Coronary artery (tissue), 2 donors: ENCODE measurements around the gene CCDC28A.

Source experiments
- DNase-seq: peaks from one replicate; pipeline ENCODE4 v3.0.0-alpha.2; 2017; ENCODE audit warnings: low spot score
- H3K27ac ChIP-seq, 2 donors: fragments of 200-600 bp; sonication (generic); one replicate each; pipeline ENCODE4 v1.5.1; 2016 to 2019
- H3K4me3 ChIP-seq: fragments of 200-600 bp; sonication (generic); 2 replicates; pipeline ENCODE4 v1.5.1; 2016; ENCODE audit warnings: mild to moderate bottlenecking, moderate library complexity
- TF ChIP-seq, protein P1 (sequence below): fragments of 200-600 bp; sonication (generic); IDR thresholded peaks from one replicate; pipeline ENCODE4 v1.5.1; 2019; ENCODE audit warnings: antibody characterized with exemption

CCDC28A gene

DNA sequence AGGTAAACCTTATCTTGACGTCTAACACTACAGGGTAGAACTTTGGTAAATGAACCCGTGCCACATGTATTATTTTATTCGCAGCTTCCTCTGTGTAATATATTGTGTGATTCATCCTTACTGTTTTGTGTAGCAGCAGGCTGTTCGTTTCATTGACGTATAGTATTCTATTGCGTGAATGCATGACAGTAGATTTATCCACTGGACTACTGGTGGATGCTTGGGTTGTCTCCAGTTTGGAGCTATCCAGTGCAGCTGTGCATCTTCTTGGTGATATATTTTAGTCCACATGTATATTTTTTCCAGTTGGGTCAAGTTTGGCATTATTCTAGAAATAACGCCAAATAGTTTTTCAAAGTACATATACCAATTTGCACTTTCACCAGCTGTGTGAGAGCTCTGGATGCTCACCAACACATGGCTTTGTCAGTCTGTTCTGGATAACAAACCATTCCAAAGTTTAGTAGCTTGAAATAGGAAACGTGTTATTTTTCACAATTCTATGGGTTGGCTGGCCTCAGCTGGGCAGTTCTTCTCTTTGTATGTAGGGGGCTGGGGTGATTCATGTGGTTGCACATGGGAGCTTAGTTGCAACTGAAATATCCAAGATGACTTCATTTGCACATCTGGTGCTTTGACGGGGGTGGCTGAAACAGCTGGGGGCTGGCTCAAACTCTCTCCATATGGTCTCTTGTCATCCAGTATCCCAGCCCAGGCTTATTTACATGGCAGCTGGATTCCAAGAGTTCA is 31.6 kb downstream of the CCDC28A start:
- DNase-seq: no peak
- no peak overlapping the region for H3K27ac ChIP-seq
- TF ChIP-seq, protein P1, sequence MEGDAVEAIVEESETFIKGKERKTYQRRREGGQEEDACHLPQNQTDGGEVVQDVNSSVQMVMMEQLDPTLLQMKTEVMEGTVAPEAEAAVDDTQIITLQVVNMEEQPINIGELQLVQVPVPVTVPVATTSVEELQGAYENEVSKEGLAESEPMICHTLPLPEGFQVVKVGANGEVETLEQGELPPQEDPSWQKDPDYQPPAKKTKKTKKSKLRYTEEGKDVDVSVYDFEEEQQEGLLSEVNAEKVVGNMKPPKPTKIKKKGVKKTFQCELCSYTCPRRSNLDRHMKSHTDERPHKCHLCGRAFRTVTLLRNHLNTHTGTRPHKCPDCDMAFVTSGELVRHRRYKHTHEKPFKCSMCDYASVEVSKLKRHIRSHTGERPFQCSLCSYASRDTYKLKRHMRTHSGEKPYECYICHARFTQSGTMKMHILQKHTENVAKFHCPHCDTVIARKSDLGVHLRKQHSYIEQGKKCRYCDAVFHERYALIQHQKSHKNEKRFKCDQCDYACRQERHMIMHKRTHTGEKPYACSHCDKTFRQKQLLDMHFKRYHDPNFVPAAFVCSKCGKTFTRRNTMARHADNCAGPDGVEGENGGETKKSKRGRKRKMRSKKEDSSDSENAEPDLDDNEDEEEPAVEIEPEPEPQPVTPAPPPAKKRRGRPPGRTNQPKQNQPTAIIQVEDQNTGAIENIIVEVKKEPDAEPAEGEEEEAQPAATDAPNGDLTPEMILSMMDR: no peak
- no peak overlapping the region for H3K4me3 ChIP-seq

DNA sequence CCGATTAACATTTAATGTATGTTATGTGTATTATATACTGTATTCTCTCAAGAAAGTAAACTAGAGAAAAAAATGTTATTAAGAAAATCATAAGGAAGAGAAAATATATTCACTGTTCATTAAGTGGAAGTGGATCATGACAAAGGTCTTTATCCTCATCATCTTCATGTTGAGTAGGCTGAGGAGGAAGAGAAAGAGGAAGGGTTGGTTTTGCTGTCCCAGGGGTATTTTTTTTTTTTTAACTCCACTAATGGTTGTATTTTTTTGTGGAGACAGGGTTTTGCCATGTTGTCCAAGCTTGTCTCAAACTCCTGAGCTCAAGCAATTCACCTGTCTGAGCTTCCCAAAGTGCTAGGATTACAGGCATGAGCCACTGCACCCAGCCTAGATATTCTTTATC is 33.3 kb downstream of the CCDC28A start:
- DNase-seq: no peak
- Histone ChIP-seq H3K27ac (no peak overlapping the region), H3K4me3 (no peak overlapping the region)
- TF ChIP-seq, protein P1: no peak

DNA sequence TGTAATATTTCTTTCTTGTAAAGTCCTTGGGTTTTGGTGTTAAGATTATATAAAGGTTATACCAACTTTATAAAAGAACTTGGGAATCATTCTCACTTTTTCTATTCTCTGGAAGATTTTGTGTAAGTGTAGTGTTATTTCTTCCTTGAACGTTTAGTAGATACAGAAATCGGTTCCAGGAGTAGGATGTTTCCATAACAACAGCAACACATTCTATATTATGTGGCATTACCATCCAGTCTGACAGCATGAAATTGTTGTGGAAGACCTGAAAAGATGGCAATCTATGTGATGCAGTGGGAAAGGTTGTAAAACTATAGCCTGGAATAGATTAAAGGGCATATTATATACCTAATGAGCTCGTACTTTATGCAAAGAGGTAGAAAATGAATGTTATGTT is 36.1 kb downstream of the CCDC28A start:
- Histone ChIP-seq H3K4me3 (no peak overlapping the region), H3K27ac (no peak overlapping the region)
- TF ChIP-seq, protein P1: no peak
- no peak for DNase-seq

DNA sequence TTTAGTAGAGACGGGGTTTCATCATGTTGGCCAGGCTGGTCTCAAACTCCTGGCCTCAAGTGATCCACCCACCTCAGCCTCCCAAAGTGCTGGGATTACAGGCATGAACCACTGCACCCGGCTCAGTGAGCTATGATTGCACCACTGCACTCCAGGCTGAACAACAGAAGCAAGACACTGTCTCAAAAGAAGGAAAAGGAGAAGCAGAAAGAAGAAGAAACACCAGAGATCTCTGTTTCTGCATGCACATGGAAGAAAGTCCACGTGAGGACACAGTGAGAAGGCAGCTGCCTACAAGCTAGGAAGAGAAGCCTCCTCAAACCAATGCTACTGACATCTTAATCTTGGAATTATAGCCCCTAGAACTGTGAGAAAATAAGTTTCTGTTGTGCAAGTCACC is 38.3 kb downstream of the CCDC28A start:
- Histone ChIP-seq H3K4me3 (no peak overlapping the region), H3K27ac (no peak overlapping the region)
- TF ChIP-seq, protein P1: no peak
- DNase-seq: no peak

DNA sequence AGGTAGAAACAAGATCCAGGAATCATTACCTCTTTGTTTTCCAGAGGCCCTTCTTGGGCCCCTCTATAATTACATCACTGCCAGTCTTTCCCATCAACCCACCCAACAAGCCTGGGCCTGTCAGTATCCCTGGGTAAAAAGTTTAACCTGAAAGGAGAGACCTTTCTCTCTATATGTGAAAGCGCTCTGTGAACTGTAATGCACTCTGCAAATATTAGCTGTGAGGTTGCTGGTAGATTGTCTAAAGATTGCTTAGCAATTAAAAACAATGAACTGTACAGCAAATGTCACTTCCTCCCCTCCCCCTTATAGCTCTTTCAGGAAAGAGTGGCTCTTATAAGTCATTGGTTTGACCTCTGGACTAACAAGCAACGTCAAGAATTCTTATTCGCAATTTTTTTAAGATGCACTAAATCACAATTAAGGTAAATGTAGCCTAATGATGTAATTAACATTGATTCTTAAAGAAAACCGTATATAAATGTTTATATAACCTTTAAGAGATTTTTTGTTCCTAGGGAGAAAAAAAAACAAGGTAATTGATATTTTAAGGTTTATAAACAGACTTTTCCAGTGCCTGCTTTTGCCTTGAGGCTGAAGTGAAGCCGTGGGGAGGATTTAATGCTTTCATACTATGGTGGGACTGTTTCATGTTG is 40.7 kb downstream of the CCDC28A start:
- DNase-seq: no peak
- H3K4me3 ChIP-seq: no peak overlapping the region
- TF ChIP-seq, protein P1: no peak
- H3K27ac ChIP-seq: no peak overlapping the region

DNA sequence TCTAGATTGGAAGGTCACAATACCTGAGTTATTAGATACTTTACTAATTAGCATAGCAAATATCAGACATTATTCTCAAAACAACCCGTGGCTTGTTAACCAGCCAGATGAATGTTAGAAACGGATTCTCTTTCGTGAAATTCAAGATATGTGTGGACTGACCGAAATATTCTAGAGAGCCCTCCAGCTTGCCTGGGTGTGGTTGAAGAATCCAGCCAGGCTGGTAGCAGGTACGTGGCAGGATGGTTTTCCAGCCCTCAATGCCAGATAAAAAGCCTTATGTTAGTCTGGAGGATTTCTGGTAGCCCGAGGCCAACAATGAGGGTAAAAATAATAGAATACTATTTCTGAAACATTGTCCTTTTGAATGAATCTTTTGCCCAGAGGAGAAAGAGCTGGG is 41.7 kb downstream of the CCDC28A start:
- no peak for DNase-seq
- no peak overlapping the region for H3K27ac ChIP-seq
- TF ChIP-seq, protein P1: no peak
- H3K4me3 ChIP-seq: no peak overlapping the region
